Spinal cord (tissue), 10 donors: ENCODE data around the gene SLC25A47. TPM values are rescaled to one million over a fixed set of nuclear protein-coding genes. Genes with fewer than 3 reads are reported as not detected.

Experiments used
- DNase-seq, 6 donors: peaks; one replicate each; pipeline versions ENCODE4 v3.0.0 to v3.0.0-alpha.2; 2013 to 2015; ENCODE audit warnings: low spot score in 6 of 6, low read depth in 4 of 6
- H3K27ac ChIP-seq: one replicate; pipeline ENCODE4 v1.5.1; 2013; ENCODE audit warnings: low read depth, low read length, control low read depth
- H3K27me3 ChIP-seq: one replicate; pipeline ENCODE4 v1.6.1; 2013; ENCODE audit warnings: low read length; ENCODE audit not compliant: control insufficient read depth, insufficient read depth
- H3K36me3 ChIP-seq: one replicate; pipeline ENCODE4 v1.6.1; 2013; ENCODE audit warnings: low read length; ENCODE audit not compliant: control insufficient read depth, insufficient read depth
- H3K4me1 ChIP-seq: one replicate; pipeline ENCODE4 v1.6.1; 2013; ENCODE audit warnings: low read length; ENCODE audit not compliant: control insufficient read depth, insufficient read depth
- H3K4me3 ChIP-seq: one replicate; pipeline ENCODE4 v1.5.1; 2013; ENCODE audit warnings: low read depth, low read length, control low read depth
- H3K9me3 ChIP-seq: one replicate; pipeline ENCODE4 v1.6.1; 2013; ENCODE audit warnings: low read length; ENCODE audit not compliant: control insufficient read depth, insufficient read depth
- WGBS: methylation state at CpG from one replicate; pipeline ENCODE4 v1.1.5; 2013; ENCODE audit warnings: missing lambda C conversion rate; ENCODE audit not compliant: insufficient coverage; 5-methylcytosine and 5-hydroxymethylcytosine counted together
- polyA plus RNA-seq, 2 donors: library from polyadenylated mRNA; unstranded; fragments of 120-200 nt; gene quantifications; one replicate each; pipeline ENCODE4 v1.2.1, GENCODE V29; 2013; ENCODE audit not compliant: insufficient read length in 2 of 2
- total RNA-seq, 2 donors: library from RNA; depleted of rRNA in 1 of 2; stranded (reverse); fragments of 120-200 nt in 1 of 2; fragments of >200 nt in 1 of 2; gene quantifications; one replicate each; pipeline versions ENCODE4 v1.2.3 to v1.2.4, GENCODE V29; 2013 to 2014
- donor health status: healthy.

SLC25A47 gene
- total and polyA plus RNA-seq, 4 donors, result not detected

- WGBS, result 72% methylated on average over 7 of the region's 8 CpGs
These were observed 9.7 kb downstream of the SLC25A47 start for GRCh38 chr14:100332797-100333196.

DNA sequence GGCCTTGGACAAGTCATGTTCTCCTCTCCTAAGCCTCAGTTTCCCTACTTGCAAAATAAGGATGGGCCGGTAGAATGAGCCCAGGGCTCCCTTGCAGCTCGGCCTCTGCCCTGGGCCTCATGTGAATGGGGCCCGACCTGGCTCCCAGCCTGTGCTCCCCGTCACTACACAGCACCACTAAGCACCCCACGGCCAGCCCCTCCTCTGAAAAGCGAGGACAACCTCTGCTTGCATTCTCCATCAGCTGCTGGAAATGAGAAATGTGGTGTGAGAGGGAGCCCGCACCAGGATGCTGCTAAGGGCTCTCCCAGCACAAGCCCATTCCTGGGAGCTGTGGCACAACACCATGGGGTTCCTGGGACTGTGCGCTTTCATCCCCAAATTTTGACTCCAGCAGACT is 10.2 kb downstream of the SLC25A47 start:
- WGBS, result 95% methylated on average over 4 of the region's 8 CpGs
- peaks cover 62% of the 10 kb centered on the region for H3K36me3 ChIP-seq

More at GRCh38 chr14:100332797-100333196, 9.7 kb downstream of the SLC25A47 start:
- Histone ChIP-seq H3K27ac (no peak overlapping the region), H3K36me3 (peaks cover 59% of the 10 kb centered on the region), H3K4me3 (no peak overlapping the region), H3K9me3 (no peaks in the 10 kb centered on the region), H3K27me3 (no peaks in the 10 kb centered on the region), H3K4me1 (no peaks in the 10 kb centered on the region)
- DNase-seq, result no peak

DNA sequence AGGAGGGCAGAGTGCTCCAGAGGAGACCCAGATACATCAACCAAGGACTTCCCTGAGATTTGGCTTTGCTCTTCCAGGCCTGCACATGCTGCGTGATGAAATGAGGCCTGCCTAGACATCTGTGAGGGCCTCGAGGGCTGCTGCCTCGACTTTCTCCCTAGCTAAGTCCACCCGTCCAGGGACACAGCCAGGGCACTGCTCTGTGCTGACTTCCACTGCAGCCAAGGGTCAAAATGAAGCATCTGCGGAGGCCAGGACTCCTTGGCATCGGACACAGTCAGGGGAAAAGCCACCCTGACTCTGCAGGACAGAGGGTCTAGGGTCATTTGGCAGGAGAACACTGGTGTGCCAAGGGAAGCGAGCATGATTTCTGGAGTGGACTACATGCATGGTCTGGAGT is 10.7 kb downstream of the SLC25A47 start:
- Histone ChIP-seq H3K9me3 (no peaks in the 10 kb centered on the region), H3K27me3 (no peaks in the 10 kb centered on the region), H3K4me3 (no peak overlapping the region), H3K27ac (no peak overlapping the region), H3K36me3 (peaks cover 66% of the 10 kb centered on the region), H3K4me1 (no peaks in the 10 kb centered on the region)
- DNase-seq, result no peak
- WGBS, result 87% methylated on average over 6 of the region's 7 CpGs

More for the DNA sequence above, 10.2 kb downstream of the SLC25A47 start:
- Histone ChIP-seq H3K27me3 (no peaks in the 10 kb centered on the region), H3K4me1 (no peaks in the 10 kb centered on the region), H3K9me3 (no peaks in the 10 kb centered on the region), H3K4me3 (no peak overlapping the region), H3K27ac (no peak overlapping the region)
- DNase-seq, result no peak

DNA sequence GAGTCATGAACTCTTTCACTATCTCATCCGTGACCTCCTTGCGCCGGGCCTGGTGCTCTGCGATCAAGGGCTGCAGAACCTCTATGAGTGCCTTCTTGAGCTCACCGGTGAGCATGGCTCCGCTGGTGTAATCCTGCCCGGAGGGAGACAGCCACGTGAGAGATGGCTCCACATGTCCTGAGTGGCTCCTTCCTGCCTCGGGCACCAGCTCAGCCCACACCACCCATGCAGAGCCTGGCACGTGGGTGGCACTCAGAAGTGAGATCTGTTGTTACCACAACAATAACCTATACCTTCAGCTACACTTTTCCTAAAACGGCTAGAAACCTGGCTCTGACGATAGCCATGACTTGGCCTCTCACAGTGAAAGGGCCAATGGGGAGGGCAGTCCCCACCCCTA is 11.8 kb downstream of the SLC25A47 start:
- WGBS, result 92% methylated on average over 12 of the region's 12 CpGs
- no peaks in the 10 kb centered on the region for H3K9me3 ChIP-seq
- no peak for DNase-seq
- H3K4me1 ChIP-seq, result no peaks in the 10 kb centered on the region
- H3K36me3 ChIP-seq, result peaks cover 62% of the 10 kb centered on the region
- no peaks in the 10 kb centered on the region for H3K27me3 ChIP-seq
- no peak overlapping the region for H3K27ac ChIP-seq
- H3K4me3 ChIP-seq, result no peak overlapping the region

GRCh38 chr14:100336618-100337530 is 13.7 kb downstream of the SLC25A47 start:
- WGBS, result 94% methylated on average over 17 of the region's 18 CpGs
- no peak for DNase-seq

GRCh38 chr14:100339766-100340422 is 16.8 kb downstream of the SLC25A47 start:
- Histone ChIP-seq H3K9me3 (no peaks in the 10 kb centered on the region), H3K36me3 (peaks cover 45% of the 10 kb centered on the region), H3K27me3 (no peaks in the 10 kb centered on the region), H3K27ac (no peak overlapping the region), H3K4me3 (no peak overlapping the region), H3K4me1 (peaks cover 3% of the 10 kb centered on the region)
- DNase-seq, result no peak
- 78% methylated on average over 3 of the region's 6 CpGs for WGBS

More at GRCh38 chr14:100336618-100337530, 13.7 kb downstream of the SLC25A47 start:
- no peaks in the 10 kb centered on the region for H3K9me3 ChIP-seq
- no peak overlapping the region for H3K4me3 ChIP-seq
- peaks cover 56% of the 10 kb centered on the region for H3K36me3 ChIP-seq
- H3K27ac ChIP-seq, result no peak overlapping the region
- H3K27me3 ChIP-seq, result no peaks in the 10 kb centered on the region
- H3K4me1 ChIP-seq, result no peaks in the 10 kb centered on the region

GRCh38 chr14:100340423-100340813 is 17.3 kb downstream of the SLC25A47 start:
- H3K9me3 ChIP-seq, result no peaks in the 10 kb centered on the region
- H3K4me1 ChIP-seq, result peaks cover 3% of the 10 kb centered on the region
- no peak overlapping the region for H3K27ac ChIP-seq
- H3K27me3 ChIP-seq, result no peaks in the 10 kb centered on the region
- DNase-seq, result no peak
- no peak overlapping the region for H3K4me3 ChIP-seq
- H3K36me3 ChIP-seq, result peaks cover 41% of the 10 kb centered on the region
- 100% methylated on average over 3 of the region's 6 CpGs for WGBS

DNA sequence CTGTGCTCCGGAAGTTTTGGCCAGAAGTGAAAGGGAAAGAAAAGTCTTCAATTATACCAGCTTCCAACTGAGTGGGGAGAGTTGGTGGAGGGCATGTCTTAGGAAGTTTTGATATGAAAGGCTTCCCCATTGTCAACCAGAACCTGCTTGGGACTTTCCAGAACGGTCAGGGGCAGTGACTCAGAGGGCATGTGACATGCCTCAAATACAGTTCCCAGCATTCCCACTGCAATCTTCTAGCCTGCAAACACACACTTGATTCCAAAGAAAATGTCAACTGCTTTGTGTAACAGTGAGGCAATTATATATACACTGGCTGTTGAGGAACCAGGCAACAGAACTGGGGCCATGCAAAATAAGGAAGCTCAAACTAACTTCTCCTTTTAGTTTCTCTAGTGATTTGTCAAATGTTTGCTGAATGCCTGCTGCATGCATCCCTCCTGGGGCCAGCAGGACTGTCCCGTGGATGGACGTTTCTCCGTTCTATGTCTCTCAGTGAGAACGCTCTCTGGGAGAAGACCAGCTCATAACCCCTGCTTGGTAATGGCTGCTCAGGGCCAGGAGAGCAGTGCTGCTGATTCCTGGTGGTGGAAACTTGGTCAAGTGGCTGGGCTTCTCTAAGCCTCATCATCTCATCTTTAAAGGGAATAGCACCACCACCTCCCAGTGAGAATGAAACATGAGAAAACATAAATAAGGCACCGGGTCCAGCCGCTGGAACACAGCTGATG is 18.3 kb downstream of the SLC25A47 start:
- Histone ChIP-seq H3K27me3 (no peaks in the 10 kb centered on the region), H3K9me3 (no peaks in the 10 kb centered on the region), H3K36me3 (peaks cover 49% of the 10 kb centered on the region), H3K4me1 (peaks cover 3% of the 10 kb centered on the region), H3K4me3 (no peak overlapping the region), H3K27ac (peak overlapping the region; percentile 86)
- DNase-seq, result peak in 1 of 6 donors; percentile 32
- 69% methylated on average over 4 of the region's 8 CpGs for WGBS

- Histone ChIP-seq H3K36me3 (peaks cover 49% of the 10 kb centered on the region), H3K27me3 (no peaks in the 10 kb centered on the region), H3K27ac (peak overlapping the region; percentile 86), H3K4me3 (no peak overlapping the region), H3K4me1 (peaks cover 3% of the 10 kb centered on the region), H3K9me3 (no peaks in the 10 kb centered on the region)
- 98% methylated on average over 6 of the region's 11 CpGs for WGBS
- no peak for DNase-seq
These were observed 19.1 kb downstream of the SLC25A47 start for GRCh38 chr14:100342195-100342594.
